CD14-positive monocyte (primary cell): ENCODE data around the gene FRG2. TPM values are rescaled to one million over a fixed set of nuclear protein-coding genes. Genes with fewer than 3 reads are reported as not detected.
"Not testable (repeated sequence)": the region's sequence is repeated elsewhere in the genome, so short reads cannot be mapped to it uniquely, and the experiment has no call there.

Experiments used
- DNase-seq, 3 donors: peaks; one replicate each; pipeline ENCODE4 v3.0.0-alpha.2; 2011 to 2022
- H2AFZ ChIP-seq: 2 replicates; pipeline ENCODE4 v1.6.0; 2012; ENCODE audit warnings: mild to moderate bottlenecking, low read depth, low read length, inconsistent platforms; ENCODE audit not compliant: insufficient read depth, poor library complexity, severe bottlenecking
- H3K27ac ChIP-seq, 2 donors: 1 replicate in 1 of 2; 2 replicates in 1 of 2; pipeline ENCODE4 v1.5.1; 2012 to 2013; ENCODE audit warnings: low read length in 2 of 2, control low read depth in 1 of 2, inconsistent platforms in 1 of 2, low read depth in 1 of 2, mild to moderate bottlenecking in 1 of 2
- H3K27me3 ChIP-seq, 2 donors: one replicate each; pipeline versions ENCODE4 v1.6.0 to v1.6.1; 2011 to 2013; ENCODE audit warnings: low read length in 2 of 2; ENCODE audit not compliant: control insufficient read depth in 2 of 2, insufficient read depth in 2 of 2
- H3K36me3 ChIP-seq, 2 donors: replicated peaks in 1 of 2; 1 replicate in 1 of 2; 2 replicates in 1 of 2; pipeline versions ENCODE4 v1.5.1 to v1.6.1; 2012 to 2013; ENCODE audit warnings: low read length in 2 of 2, control low read depth in 1 of 2, inconsistent platforms in 1 of 2, mild to moderate bottlenecking in 1 of 2; ENCODE audit not compliant: insufficient read depth in 2 of 2, control insufficient read depth in 1 of 2
- H3K4me1 ChIP-seq, 2 donors: 1 replicate in 1 of 2; 2 replicates in 1 of 2; pipeline versions ENCODE4 v1.5.1 to v1.6.1; 2012 to 2013; ENCODE audit warnings: low read length in 2 of 2, control low read depth in 1 of 2, inconsistent platforms in 1 of 2, mild to moderate bottlenecking in 1 of 2, moderate library complexity in 1 of 2; ENCODE audit not compliant: insufficient read depth in 2 of 2, control insufficient read depth in 1 of 2
- H3K4me2 ChIP-seq: replicated peaks from 2 replicates; pipeline ENCODE3; 2012; ENCODE audit warnings: low read length, moderate library complexity, mild to moderate bottlenecking; ENCODE audit not compliant: poor library complexity, severe bottlenecking; ENCODE audit errors: extremely low read depth
- H3K4me3 ChIP-seq, 3 experiments: fragments of 200-600 bp in 1 of 3; sonication (generic) in 1 of 3; replicated peaks in 1 of 3; 1 replicate in 2 of 3; 2 replicates in 1 of 3; pipeline ENCODE4 v1.5.1; 2011 to 2013; ENCODE audit warnings: low read length in 3 of 3, mild to moderate bottlenecking in 3 of 3, control low read depth in 2 of 3, low read depth in 2 of 3, inconsistent platforms in 1 of 3, moderate library complexity in 1 of 3
- H3K79me2 ChIP-seq: 2 replicates; pipeline ENCODE4 v1.6.0; 2012; ENCODE audit warnings: mild to moderate bottlenecking, control low read depth, inconsistent platforms, low read length, moderate library complexity; ENCODE audit not compliant: insufficient read depth
- H3K9ac ChIP-seq: 2 replicates; pipeline ENCODE4 v1.6.0; 2017; ENCODE audit warnings: low read length, mild to moderate bottlenecking; ENCODE audit not compliant: insufficient read depth, poor library complexity, severe bottlenecking
- H3K9me3 ChIP-seq, 2 donors: replicated peaks in 1 of 2; 1 replicate in 1 of 2; 2 replicates in 1 of 2; pipeline versions ENCODE4 v1.5.1 to v1.6.1; 2012 to 2013; ENCODE audit warnings: low read length in 2 of 2, control low read depth in 1 of 2; ENCODE audit not compliant: control insufficient read depth in 1 of 2, insufficient read depth in 1 of 2
- H4K20me1 ChIP-seq: 2 replicates; pipeline ENCODE4 v1.6.0; 2012; ENCODE audit warnings: mild to moderate bottlenecking, low read length, control low read depth, moderate library complexity; ENCODE audit not compliant: insufficient read depth
- H3K27ac Mint-ChIP-seq, 7 donors: one replicate each; pipeline ENCODE4 v1.8.0; 2020; ENCODE audit warnings: mild to moderate bottlenecking in 7 of 7, mixed read lengths in 7 of 7, moderate library complexity in 6 of 7, inconsistent platforms in 2 of 7
- H3K27me3 Mint-ChIP-seq, 3 donors: one replicate each; pipeline ENCODE4 v1.8.0; 2021 to 2022; ENCODE audit warnings: low read depth in 3 of 3, mild to moderate bottlenecking in 3 of 3, mixed read lengths in 3 of 3, moderate library complexity in 3 of 3, inconsistent platforms in 1 of 3
- H3K36me3 Mint-ChIP-seq, 2 donors: one replicate each; pipeline ENCODE4 v1.8.0; 2020; ENCODE audit warnings: mixed read lengths in 2 of 2, inconsistent platforms in 1 of 2, mild to moderate bottlenecking in 1 of 2
- H3K4me1 Mint-ChIP-seq: one replicate; pipeline ENCODE4 v1.8.0; 2020; ENCODE audit warnings: mild to moderate bottlenecking, mixed read lengths
- H3K4me3 Mint-ChIP-seq, 2 donors: one replicate each; pipeline ENCODE4 v1.8.0; 2020; ENCODE audit warnings: mild to moderate bottlenecking in 2 of 2, mixed read lengths in 2 of 2, moderate library complexity in 1 of 2
- H3K9me3 Mint-ChIP-seq, 7 donors: one replicate each; pipeline ENCODE4 v1.8.0; 2020 to 2022; ENCODE audit warnings: mixed read lengths in 7 of 7, mild to moderate bottlenecking in 6 of 7, moderate library complexity in 6 of 7, inconsistent platforms in 2 of 7
- whole genome bisulfite sequencing: methylation state at CpG from one replicate; pipeline ENCODE4 v1.1.5; 2013; ENCODE audit warnings: missing lambda C conversion rate; ENCODE audit not compliant: insufficient coverage; 5-methylcytosine and 5-hydroxymethylcytosine counted together
- intact Hi-C, 2 donors: fragments of 100-400 bp; cut with micrococcal nuclease; formaldehyde crosslinking; loops; one replicate each; pipeline versions ENCODE4 v1.15.0 to v1.15.1; 2023
- polyA plus RNA-seq, 3 donors: library from polyadenylated mRNA; depleted of rRNA in 1 of 3; unstranded in 2 of 3; stranded (reverse) in 1 of 3; fragments of 300-500 nt in 2 of 3; fragments of >200 nt in 1 of 3; fragmentation: Illumina TruSeq in 2 of 3; gene quantifications; 1 replicate in 2 of 3; 2 replicates in 1 of 3; pipeline ENCODE4 v1.2.3, GENCODE V29; 2012 to 2021
- TF ChIP-seq, protein P1 (sequence below): fragments of 200-600 bp; IDR thresholded peaks from one replicate; pipeline ENCODE4 v1.8.0; 2022; ENCODE audit warnings: antibody characterized with exemption, mild to moderate bottlenecking

The FRG2 gene
- polyA plus RNA-seq, 3 donors, result not detected

DNA sequence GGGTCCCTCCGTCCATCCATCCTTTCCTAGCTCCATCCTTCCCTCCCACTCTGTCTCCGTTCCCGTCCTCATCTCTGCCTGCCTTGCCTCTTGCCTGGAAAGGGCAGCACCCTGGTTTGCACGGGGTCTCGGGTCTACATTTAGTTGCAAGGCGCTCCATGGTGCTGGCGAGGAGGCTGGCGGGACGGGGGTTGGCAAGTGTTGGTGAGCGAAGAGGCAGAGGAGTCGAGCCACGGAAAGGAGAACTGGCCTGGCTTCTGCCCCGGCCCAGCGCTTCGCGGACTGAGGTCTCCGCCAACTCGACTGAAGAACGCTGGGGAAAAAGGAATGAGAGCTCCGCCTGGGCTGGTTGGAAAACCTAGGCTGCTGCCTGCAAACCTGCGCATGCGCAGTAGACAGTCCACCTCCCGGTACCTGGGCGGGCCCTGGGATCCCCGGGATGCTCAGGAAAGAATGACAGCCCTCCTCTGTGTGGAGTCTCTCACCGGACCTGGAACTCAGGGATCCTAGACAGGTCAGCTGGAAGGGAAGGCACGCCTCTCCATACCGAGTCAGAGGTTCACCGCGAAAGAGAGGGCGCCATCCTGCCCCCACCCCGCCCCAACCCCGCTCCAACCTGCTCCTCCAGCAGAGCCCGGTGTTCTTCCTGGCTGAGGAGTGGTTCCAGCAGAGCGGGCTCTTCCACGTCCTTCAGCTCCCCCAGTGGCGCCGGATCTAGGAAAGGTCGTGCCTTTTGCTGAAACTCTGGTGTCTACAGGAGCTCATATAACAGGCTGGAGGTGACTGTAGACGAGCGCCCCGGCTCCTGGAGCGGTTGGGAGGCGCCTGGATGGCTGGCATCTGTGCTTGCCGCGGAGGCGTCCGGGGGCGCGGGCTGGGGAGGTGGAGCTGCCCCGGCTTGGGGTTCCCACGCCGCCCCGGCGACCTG lies 6.0 kb downstream of the FRG2 start:
- no peak overlapping the region for H3K27ac ChIP-seq
- Mint-ChIP-seq H3K27me3 (peaks cover 59 to 70% (median 62%) of the 10 kb centered on the region in 3 donors), H3K4me3 (peak overlapping the region in 1 of 2 donors; percentile 82), H3K9me3 (peaks cover 4 to 43% (median 28%) of the 10 kb centered on the region in 7 donors), H3K4me1 (peaks cover 24% of the 10 kb centered on the region), H3K36me3 (peaks cover 0 to 3% of the 10 kb centered on the region in 2 donors), H3K27ac (no peak overlapping the region)
- no peaks in the 10 kb centered on the region for H3K4me1 ChIP-seq
- intact Hi-C loops, result no loop called here
- TF ChIP-seq, protein P1, sequence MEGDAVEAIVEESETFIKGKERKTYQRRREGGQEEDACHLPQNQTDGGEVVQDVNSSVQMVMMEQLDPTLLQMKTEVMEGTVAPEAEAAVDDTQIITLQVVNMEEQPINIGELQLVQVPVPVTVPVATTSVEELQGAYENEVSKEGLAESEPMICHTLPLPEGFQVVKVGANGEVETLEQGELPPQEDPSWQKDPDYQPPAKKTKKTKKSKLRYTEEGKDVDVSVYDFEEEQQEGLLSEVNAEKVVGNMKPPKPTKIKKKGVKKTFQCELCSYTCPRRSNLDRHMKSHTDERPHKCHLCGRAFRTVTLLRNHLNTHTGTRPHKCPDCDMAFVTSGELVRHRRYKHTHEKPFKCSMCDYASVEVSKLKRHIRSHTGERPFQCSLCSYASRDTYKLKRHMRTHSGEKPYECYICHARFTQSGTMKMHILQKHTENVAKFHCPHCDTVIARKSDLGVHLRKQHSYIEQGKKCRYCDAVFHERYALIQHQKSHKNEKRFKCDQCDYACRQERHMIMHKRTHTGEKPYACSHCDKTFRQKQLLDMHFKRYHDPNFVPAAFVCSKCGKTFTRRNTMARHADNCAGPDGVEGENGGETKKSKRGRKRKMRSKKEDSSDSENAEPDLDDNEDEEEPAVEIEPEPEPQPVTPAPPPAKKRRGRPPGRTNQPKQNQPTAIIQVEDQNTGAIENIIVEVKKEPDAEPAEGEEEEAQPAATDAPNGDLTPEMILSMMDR, result no peak
- H4K20me1 ChIP-seq, result no peaks in the 10 kb centered on the region
- DNase-seq, result peak in 1 of 3 donors; percentile 5
- no peak overlapping the region for H2AFZ ChIP-seq
- H3K9me3 ChIP-seq, result peaks cover 4 to 25% of the 10 kb centered on the region in 2 donors
- WGBS, result 3% methylated on average over 40 of the region's 55 CpGs
- no peaks in the 10 kb centered on the region for H3K36me3 ChIP-seq
- no peak overlapping the region for H3K4me3 ChIP-seq
- H3K79me2 ChIP-seq, result no peaks in the 10 kb centered on the region
- H3K9ac ChIP-seq, result no peak overlapping the region
- H3K27me3 ChIP-seq, result peaks cover 35 to 64% of the 10 kb centered on the region in 2 donors
- no peak overlapping the region for H3K4me2 ChIP-seq

DNA sequence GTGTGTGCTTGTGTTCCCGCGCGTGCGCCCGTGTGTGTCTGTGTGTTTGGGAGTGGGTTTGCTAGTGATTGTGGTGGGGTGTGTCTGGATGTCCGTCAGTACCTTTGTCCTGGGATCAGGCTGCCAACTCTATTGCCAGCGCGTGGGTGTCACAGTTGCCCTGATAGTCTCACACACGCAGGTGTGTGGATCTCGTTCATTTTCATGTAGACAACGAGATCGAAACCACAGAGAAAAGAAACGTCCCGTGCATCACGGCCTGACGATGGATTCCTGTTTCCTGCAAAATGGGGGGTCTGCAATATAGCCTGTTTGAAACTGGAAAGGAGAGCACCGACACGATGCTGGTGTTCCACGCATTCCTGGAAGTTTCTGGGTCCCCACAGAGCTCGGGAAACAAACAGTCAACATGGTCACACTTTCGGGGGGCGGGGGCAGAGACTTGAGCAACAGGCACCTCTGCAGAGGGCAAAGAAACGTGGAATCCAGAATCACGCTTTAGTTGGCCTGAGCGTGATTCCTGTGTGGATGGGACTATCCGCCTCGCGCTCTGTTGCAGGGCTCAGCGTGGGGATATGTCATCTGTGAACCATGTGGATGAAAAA lies 7.1 kb downstream of the FRG2 start:
- H3K9me3 ChIP-seq, result peaks cover 7 to 36% of the 10 kb centered on the region in 2 donors
- H3K4me1 ChIP-seq, H3K27ac ChIP-seq, H4K20me1 ChIP-seq, DNase-seq, H2AFZ ChIP-seq, intact Hi-C loops, H3K4me3 ChIP-seq, H3K4me2 ChIP-seq, H3K36me3 ChIP-seq, H3K27ac Mint-ChIP-seq, H3K9ac ChIP-seq, H3K36me3 Mint-ChIP-seq, H3K79me2 ChIP-seq: not testable (repeated sequence)
- Mint-ChIP-seq H3K27me3 (peaks cover 70 to 79% (median 71%) of the 10 kb centered on the region in 3 donors), H3K4me1 (peaks cover 28% of the 10 kb centered on the region), H3K4me3 (peak overlapping the region in 1 of 2 donors; percentile 82), H3K9me3 (peaks cover 4 to 47% (median 37%) of the 10 kb centered on the region in 7 donors)
- 17% methylated on average over 26 of the region's 29 CpGs for WGBS
- H3K27me3 ChIP-seq, result peaks cover 44 to 72% of the 10 kb centered on the region in 2 donors
